GM12878 (cell line): ENCODE results near the gene HMCN1. TPM values are rescaled to one million over a fixed set of nuclear protein-coding genes. Genes with fewer than 3 reads are reported as not detected.

ENCODE experiments used
- ATAC-seq: fragments of 200-7000 bp; cut with Tn5 transposase; 3 replicates; pipeline ENCODE4 v1.9.1; 2020; ENCODE audit warnings: mild to moderate bottlenecking, moderate library complexity
- BruUV-seq: library from RNA; stranded (reverse); fragments of 400-500 nt; replicated peaks from 2 replicates; lab custom pipeline; 2021; lab: Mats Ljungman, UMichigan
- CTCF ChIA-PET: fragments of 300-600 bp; sonication (Branson Sonifier 250); formaldehyde crosslinking; extraction: SDS; loops from one replicate; lab custom pipeline; 2021; ENCODE audit warnings: inconsistent platforms; lab: Yijun Ruan, JAX
- POLR2A ChIA-PET: fragments of 350-600 bp; formaldehyde crosslinking; extraction: SDS; loops from one replicate; lab custom pipeline; 2021; ENCODE audit warnings: inconsistent platforms; lab: Charles Lee
- RAD21 ChIA-PET: fragments of 300-600 bp; sonication (Branson Sonifier 250); formaldehyde crosslinking; loops from one replicate; lab custom pipeline; 2023; ENCODE audit warnings: antibody characterized with exemption; ENCODE audit not compliant: unreplicated experiment; lab: Charles Lee
- SMC1A ChIA-PET: fragments of 300-600 bp; sonication (Branson Sonifier 250); formaldehyde crosslinking; loops from one replicate; lab custom pipeline; 2023; ENCODE audit not compliant: unreplicated experiment, uncharacterized antibody; lab: Charles Lee
- DNase-seq: peaks from one replicate; pipeline ENCODE4 v3.0.0-alpha.2; 2011; ENCODE audit warnings: low read depth, low spot score
- FAIRE-seq: peaks from 3 replicates; lab custom pipeline; 2011; peaks lifted over from hg19 to GRCh38; lab: Jason Lieb, UNC
- H2AFZ ChIP-seq: 2 replicates; pipeline ENCODE4 v1.6.0; 2011; ENCODE audit warnings: low read depth, low read length, control low read depth; ENCODE audit not compliant: control insufficient read depth
- H3K27ac ChIP-seq: 2 replicates; pipeline ENCODE4 v1.5.1; 2011; ENCODE audit warnings: control low read depth; ENCODE audit not compliant: control insufficient read depth, insufficient read depth
- H3K27me3 ChIP-seq, 2 experiments: replicated peaks in 1 of 2; 2 replicates each; pipeline versions ENCODE4 v1.6.0 to v1.6.1; 2011; ENCODE audit warnings: low read length in 1 of 2; ENCODE audit not compliant: control insufficient read depth in 2 of 2, insufficient read depth in 2 of 2
- H3K36me3 ChIP-seq, 2 experiments: 2 replicates each; pipeline ENCODE4 v1.5.1; 2011; ENCODE audit warnings: low read length in 1 of 2; ENCODE audit not compliant: control insufficient read depth in 2 of 2, insufficient read depth in 2 of 2
- H3K4me1 ChIP-seq: 2 replicates; pipeline ENCODE4 v1.6.1; 2011; ENCODE audit warnings: mild to moderate bottlenecking, low read length, moderate library complexity, mixed read lengths; ENCODE audit not compliant: control insufficient read depth, insufficient read depth
- H3K4me2 ChIP-seq: 2 replicates; pipeline ENCODE4 v1.6.0; 2011; ENCODE audit warnings: control low read depth; ENCODE audit not compliant: control insufficient read depth, insufficient read depth
- H3K4me3 ChIP-seq: fragments of 200-600 bp; sonication (generic); 2 replicates; pipeline ENCODE4 v1.5.1; 2016
- H3K79me2 ChIP-seq: 2 replicates; pipeline ENCODE4 v1.6.0; 2011; ENCODE audit warnings: low read length; ENCODE audit not compliant: control insufficient read depth, insufficient read depth
- H3K9ac ChIP-seq: 2 replicates; pipeline ENCODE4 v1.8.0; 2011; ENCODE audit warnings: low read length, control low read depth, mixed read lengths; ENCODE audit not compliant: control insufficient read depth, insufficient read depth
- H3K9me3 ChIP-seq: replicated peaks from 3 replicates; pipeline ENCODE4 v1.5.1; 2011; ENCODE audit warnings: mild to moderate bottlenecking, low read length; ENCODE audit not compliant: control insufficient read depth, insufficient read depth
- H4K20me1 ChIP-seq: 2 replicates; pipeline ENCODE4 v1.6.0; 2011; ENCODE audit not compliant: control insufficient read depth, insufficient read depth
- BACH1 ChIP-seq: fragments of 450-650 bp; IDR thresholded peaks from 2 replicates; pipeline ENCODE4 v1.6.1; 2017; ENCODE audit warnings: mild to moderate bottlenecking, borderline replicate concordance
- BMI1 ChIP-seq: fragments of 450-650 bp; IDR thresholded peaks from 2 replicates; pipeline ENCODE4 v1.6.1; 2016; ENCODE audit warnings: mild to moderate bottlenecking, moderate library complexity, borderline replicate concordance
- EED ChIP-seq: sonication (generic); IDR thresholded peaks from 2 replicates; pipeline ENCODE4 v1.6.1; 2016; ENCODE audit warnings: antibody characterized with exemption, low read depth
- EP300 ChIP-seq, 2 experiments: fragments of 150-350 bp in 1 of 2; IDR thresholded peaks; 2 replicates each; pipeline ENCODE4 v1.6.1; 2011 to 2012; ENCODE audit warnings: low read depth in 2 of 2, low read length in 2 of 2, borderline replicate concordance in 1 of 2, improper control_type of control experiment in 1 of 2, inconsistent platforms in 1 of 2; ENCODE audit not compliant: control insufficient read depth in 1 of 2
- IKZF2 ChIP-seq, 2 experiments: fragments of 450-650 bp; IDR thresholded peaks; 2 replicates each; pipeline ENCODE4 v1.6.1; 2017; ENCODE audit warnings: mild to moderate bottlenecking in 2 of 2, moderate library complexity in 2 of 2
- KDM1A ChIP-seq: fragments of 200-600 bp; sonication (generic); IDR thresholded peaks from 2 replicates; pipeline ENCODE4 v1.6.1; 2016; ENCODE audit warnings: borderline replicate concordance
- MXI1 ChIP-seq: fragments of 150-350 bp; IDR thresholded peaks from 2 replicates; pipeline ENCODE4 v1.6.1; 2011; ENCODE audit warnings: low read depth, mild to moderate bottlenecking, inconsistent platforms, low read length, improper control_type of control experiment
- NFIC ChIP-seq: IDR thresholded peaks from 2 replicates; pipeline ENCODE4 v1.6.1; 2012; ENCODE audit warnings: low read depth, mild to moderate bottlenecking, inconsistent platforms, low read length, moderate library complexity
- POU2F2 ChIP-seq: IDR thresholded peaks from 3 replicates; pipeline ENCODE4 v1.6.1; 2011; ENCODE audit warnings: low read depth, mild to moderate bottlenecking, low read length, borderline replicate concordance
- PRDM15 ChIP-seq: fragments of 450-650 bp; formaldehyde crosslinking; IDR thresholded peaks from 2 replicates; pipeline ENCODE4 v1.4.0; 2020; ENCODE audit warnings: mild to moderate bottlenecking, moderate library complexity
- RAD51 ChIP-seq: fragments of 450-650 bp; IDR thresholded peaks from 2 replicates; pipeline ENCODE4 v1.6.1; 2016; ENCODE audit warnings: moderate library complexity, mild to moderate bottlenecking, inconsistent platforms
- RFX5 ChIP-seq: IDR thresholded peaks from 2 replicates; pipeline ENCODE4 v1.6.1; 2011; ENCODE audit warnings: low read depth, low read length, improper control_type of control experiment
- SKIL ChIP-seq: fragments of 450-650 bp; IDR thresholded peaks from 2 replicates; pipeline ENCODE4 v1.6.1; 2017; ENCODE audit warnings: mild to moderate bottlenecking, low read depth, inconsistent platforms; ENCODE audit not compliant: poor library complexity, severe bottlenecking
- SRF ChIP-seq, 2 experiments: IDR thresholded peaks; 2 replicates each; pipeline ENCODE4 v1.6.1; 2011; ENCODE audit warnings: low read depth in 2 of 2, low read length in 2 of 2, mild to moderate bottlenecking in 1 of 2, moderate library complexity in 1 of 2
- TCF7 ChIP-seq: IDR thresholded peaks from 2 replicates; pipeline ENCODE4 v1.6.1; 2014; ENCODE audit warnings: antibody characterized with exemption, borderline replicate concordance
- WGBS: methylation state at CpG from one replicate; pipeline ENCODE4 v1.1.6; 2016; ENCODE audit warnings: low lambda C conversion rate; ENCODE audit not compliant: insufficient replicate concordance, insufficient coverage; ENCODE audit errors: missing lambda C conversion rate; 5-methylcytosine and 5-hydroxymethylcytosine counted together
- in situ Hi-C: fragments of 300-500 bp; cut with MboI; formaldehyde crosslinking; loops from 9 replicates; pipeline ENCODE4 v1.14.3; 2018; ENCODE audit warnings: mixed read lengths
- intact Hi-C: fragments of 100-400 bp; cut with micrococcal nuclease; formaldehyde crosslinking; loops from one replicate; pipeline ENCODE4 v1.14.2; 2022; ENCODE audit not compliant: unreplicated experiment
- polyA plus RNA-seq, 11 experiments: library from polyadenylated mRNA; depleted of rRNA in 4 of 11; unstranded in 6 of 11; stranded (reverse) in 5 of 11; fragments of >200 nt; fragmentation: Nextera tagmentation in 4 of 11; fragmentation: Illumina TruSeq in 1 of 11; extraction: Ambion mirVana in 4 of 11; extraction: Trizol in 1 of 11; gene quantifications; 1 replicate in 1 of 11; 2 replicates in 10 of 11; pipeline versions ENCODE4 v1.2.1 to v1.2.3, GENCODE V29; 2011 to 2016; ENCODE audit warnings: inconsistent platforms in 2 of 11, missing spikeins in 2 of 11, low read depth in 1 of 11
- total RNA-seq, 4 experiments: library from RNA; depleted of rRNA in 3 of 4; stranded (reverse); fragments of >200 nt in 3 of 4; fragmentation: Illumina TruSeq in 1 of 4; extraction: Trizol in 1 of 4; gene quantifications; 2 replicates each; pipeline versions ENCODE4 v1.2.1 to v1.2.3, GENCODE V29; 2013 to 2021
- TF ChIP-seq, protein P1 (sequence below): fragments of 450-650 bp; IDR thresholded peaks from 2 replicates; pipeline ENCODE4 v1.6.1; 2018; ENCODE audit warnings: borderline replicate concordance, mild to moderate bottlenecking; ENCODE audit not compliant: partially characterized antibody

HMCN1 gene
- total and polyA plus RNA-seq, 10 of the 15 experiments (the other 5 are each of a cell fraction or from before 2014, with no cell fraction given) = under 0.01 to 0.07 TPM; not detected in 8

- ChIA-PET SMC1A (no interaction called here), POLR2A (no interaction called here), CTCF (no interaction called here), RAD21 (no interaction called here)
- intact Hi-C loops (no loop called here), in situ Hi-C loops (no loop called here)
- Histone ChIP-seq H3K9me3 (no peaks in the 10 kb centered on the region), H3K36me3 (no peaks in the 10 kb centered on the region), H2AFZ (no peak overlapping the region), H3K27me3 (no peaks in the 10 kb centered on the region), H3K4me3 (no peak overlapping the region), H3K27ac (no peak overlapping the region), H3K79me2 (no peaks in the 10 kb centered on the region), H4K20me1 (no peaks in the 10 kb centered on the region), H3K4me2 (no peak overlapping the region), H3K4me1 (no peaks in the 10 kb centered on the region), H3K9ac (no peak overlapping the region)
- WGBS = 36% methylated on average over 4 of the region's 4 CpGs
- TF ChIP-seq RFX5 (no peak), SKIL (no peak), SRF (IDR thresholded peaks at IDR 0.05; ENCODE audit: low read depth in 2 of 2, low read length in 2 of 2) (no peak), BACH1 (no peak), RAD51 (no peak), TCF7 (no peak), KDM1A (no peak), IKZF2 (IDR thresholded peaks at IDR 0.05) (no peak), BMI1 (no peak), POU2F2 (no peak), NFIC (no peak), EED (no peak), EP300 (IDR thresholded peaks at IDR 0.05; ENCODE audit: borderline replicate concordance in 1 of 2, control insufficient read depth in 1 of 2, low read depth in 2 of 2, low read length in 2 of 2) (no peak), PRDM15 (CRISPR knock-in tag) (no peak), MXI1 (no peak)
- TF ChIP-seq, protein P1, sequence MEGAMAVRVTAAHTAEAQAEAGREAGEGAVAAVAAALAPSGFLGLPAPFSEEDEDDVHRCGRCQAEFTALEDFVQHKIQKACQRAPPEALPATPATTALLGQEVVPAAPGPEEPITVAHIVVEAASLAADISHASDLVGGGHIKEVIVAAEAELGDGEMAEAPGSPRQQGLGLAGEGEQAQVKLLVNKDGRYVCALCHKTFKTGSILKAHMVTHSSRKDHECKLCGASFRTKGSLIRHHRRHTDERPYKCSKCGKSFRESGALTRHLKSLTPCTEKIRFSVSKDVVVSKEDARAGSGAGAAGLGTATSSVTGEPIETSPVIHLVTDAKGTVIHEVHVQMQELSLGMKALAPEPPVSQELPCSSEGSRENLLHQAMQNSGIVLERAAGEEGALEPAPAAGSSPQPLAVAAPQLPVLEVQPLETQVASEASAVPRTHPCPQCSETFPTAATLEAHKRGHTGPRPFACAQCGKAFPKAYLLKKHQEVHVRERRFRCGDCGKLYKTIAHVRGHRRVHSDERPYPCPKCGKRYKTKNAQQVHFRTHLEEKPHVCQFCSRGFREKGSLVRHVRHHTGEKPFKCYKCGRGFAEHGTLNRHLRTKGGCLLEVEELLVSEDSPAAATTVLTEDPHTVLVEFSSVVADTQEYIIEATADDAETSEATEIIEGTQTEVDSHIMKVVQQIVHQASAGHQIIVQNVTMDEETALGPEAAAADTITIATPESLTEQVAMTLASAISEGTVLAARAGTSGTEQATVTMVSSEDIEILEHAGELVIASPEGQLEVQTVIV = no peak
- no peak for ATAC-seq
- no TSS peak for BruUV-seq
- DNase-seq = no peak
- FAIRE-seq = no peak
Measured at GRCh38 chr1:185933580-185933979, 199.4 kb downstream of the HMCN1 start.
